ENCODE data around the gene CCNL1. TPM values are rescaled to one million over a fixed set of nuclear protein-coding genes. Genes with fewer than 3 reads are reported as not detected.

The CCNL1 gene
- total and polyA plus RNA-seq, 2 donors (not counting 3 experiments of a cell fraction or from before 2014, with no cell fraction given), result 119 to 137 TPM

- no peak overlapping the region for H2AFZ ChIP-seq (ENCODE audit: low read depth, low read length)
- dilution Hi-C loops (cut with MboI; ENCODE audit: extremely low pct_ligation_motif_present, low sequenced_read_pairs) (loop anchor here (25.0 kb wide), 1 partner anchor 439 kb away; no protein-coding TSS in a partner anchor), intact Hi-C loops (cut with micrococcal nuclease) (no loop called here)
- DNase-seq (ENCODE audit: low read depth, low spot score), result no peak
- no peak for FAIRE-seq
- H3K27ac ChIP-seq (ENCODE audit: insufficient read depth, low read depth, low read length), result no peak overlapping the region
- H3K36me3 ChIP-seq (ENCODE audit: control insufficient read depth in 2 of 2, extremely low read depth in 1 of 2, insufficient read depth in 2 of 2, low read length in 2 of 2), result no peaks in the 10 kb centered on the region
- CTCF ChIA-PET, result interaction anchor here (0.8 to 5.2 kb wide), 7 partner anchors 8 to 976 kb away, joined by 3 to 26 read pairs (median 5); no protein-coding TSS in a partner anchor
- H3K4me1 ChIP-seq (ENCODE audit: control insufficient read depth, extremely low read depth, insufficient read depth, low read length), result peaks cover 39% of the 10 kb centered on the region
- H3K79me2 ChIP-seq (ENCODE audit: control insufficient read depth, insufficient read depth, low read length), result no peaks in the 10 kb centered on the region
- no peaks in the 10 kb centered on the region for H3K27me3 ChIP-seq (ENCODE audit: control insufficient read depth in 2 of 2, insufficient read depth in 2 of 2, low read length in 2 of 2)
- no peak overlapping the region for H3K9ac ChIP-seq (replicated peaks; ENCODE audit: extremely low read depth, insufficient read depth, low read length)
- TF ChIP-seq JUN (IDR thresholded peaks at IDR 0.05; ENCODE audit: borderline replicate concordance, insufficient read depth, insufficient read length, low read depth) (no peak), EZH2 (IDR thresholded peaks at IDR 0.05; ENCODE audit: borderline replicate concordance, low read depth, low read length, severe bottlenecking) (no peak), POLR2A (IDR thresholded peaks at IDR 0.05; ENCODE audit: low read depth, low read length) (no peak), GATA2 (IDR thresholded peaks at IDR 0.05; ENCODE audit: insufficient read depth, insufficient read length, low read depth, low read length) (no peak), POLR2AphosphoS5 (IDR thresholded peaks at IDR 0.05; ENCODE audit: insufficient read depth, low read depth, low read length) (no peak), MYC (IDR thresholded peaks at IDR 0.05; ENCODE audit: low read depth, low read length) (no peak), FOS (IDR thresholded peaks at IDR 0.05; ENCODE audit: borderline replicate concordance, insufficient read depth, low read length) (no peak)
- TF ChIP-seq, protein P1, sequence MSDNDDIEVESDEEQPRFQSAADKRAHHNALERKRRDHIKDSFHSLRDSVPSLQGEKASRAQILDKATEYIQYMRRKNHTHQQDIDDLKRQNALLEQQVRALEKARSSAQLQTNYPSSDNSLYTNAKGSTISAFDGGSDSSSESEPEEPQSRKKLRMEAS (IDR thresholded peaks at IDR 0.05; ENCODE audit: insufficient read depth, insufficient read length), result no peak
- TF ChIP-seq, protein P2, sequence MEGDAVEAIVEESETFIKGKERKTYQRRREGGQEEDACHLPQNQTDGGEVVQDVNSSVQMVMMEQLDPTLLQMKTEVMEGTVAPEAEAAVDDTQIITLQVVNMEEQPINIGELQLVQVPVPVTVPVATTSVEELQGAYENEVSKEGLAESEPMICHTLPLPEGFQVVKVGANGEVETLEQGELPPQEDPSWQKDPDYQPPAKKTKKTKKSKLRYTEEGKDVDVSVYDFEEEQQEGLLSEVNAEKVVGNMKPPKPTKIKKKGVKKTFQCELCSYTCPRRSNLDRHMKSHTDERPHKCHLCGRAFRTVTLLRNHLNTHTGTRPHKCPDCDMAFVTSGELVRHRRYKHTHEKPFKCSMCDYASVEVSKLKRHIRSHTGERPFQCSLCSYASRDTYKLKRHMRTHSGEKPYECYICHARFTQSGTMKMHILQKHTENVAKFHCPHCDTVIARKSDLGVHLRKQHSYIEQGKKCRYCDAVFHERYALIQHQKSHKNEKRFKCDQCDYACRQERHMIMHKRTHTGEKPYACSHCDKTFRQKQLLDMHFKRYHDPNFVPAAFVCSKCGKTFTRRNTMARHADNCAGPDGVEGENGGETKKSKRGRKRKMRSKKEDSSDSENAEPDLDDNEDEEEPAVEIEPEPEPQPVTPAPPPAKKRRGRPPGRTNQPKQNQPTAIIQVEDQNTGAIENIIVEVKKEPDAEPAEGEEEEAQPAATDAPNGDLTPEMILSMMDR (IDR thresholded peaks at IDR 0.05; ENCODE audit: extremely low read depth in 1 of 2, insufficient read depth in 1 of 2, low read depth in 1 of 2, low read length in 2 of 2), result no peak
- H3K4me2 ChIP-seq (ENCODE audit: insufficient read depth, low read length), result no peak overlapping the region
- H3K9me3 ChIP-seq (replicated peaks; ENCODE audit: control insufficient read depth, insufficient read depth, low read length), result no peaks in the 10 kb centered on the region
- no peak overlapping the region for H3K4me3 ChIP-seq (replicated peaks in 1 of 3; ENCODE audit: insufficient read depth in 1 of 3, low read depth in 1 of 3, low read length in 3 of 3)
- POLR2A ChIA-PET, result interaction anchor here (0.7 kb wide), 1 partner anchor 37 kb away, joined by 3 read pairs; no protein-coding TSS in a partner anchor
- no peaks in the 10 kb centered on the region for H4K20me1 ChIP-seq (replicated peaks; ENCODE audit: control insufficient read depth, extremely low read depth, insufficient read depth, low read length)
- H3K9me1 ChIP-seq (replicated peaks; ENCODE audit: control insufficient read depth, extremely low read depth, insufficient read depth, low read length), result no peaks in the 10 kb centered on the region
- BruUV-seq (replicated peaks), result no TSS peak
These were observed 33.6 kb downstream of the CCNL1 start for GRCh38 chr3:157126365-157126764.

All from endothelial cell of umbilical vein (primary cell).